ENCODE data around the gene ABCC6.
"Not testable (repeated sequence)": the region's sequence is repeated elsewhere in the genome, so short reads cannot be mapped to it uniquely, and the experiment has no call there.

GRCh38 chr16:16199428-16199827 lies 23.9 kb downstream of the ABCC6 start:
- TF ChIP-seq CTCF, POLR2A (IDR thresholded peaks at IDR 0.05): not testable (repeated sequence)

Data from esophagus squamous epithelium (tissue), 4 donors.